ENCODE measurements around the gene TAMALIN.

Gene TAMALIN

GRCh38 chr12:52054833-52055730 is 48.3 kb downstream of the TAMALIN start:
- Histone ChIP-seq H3K4me2 (ENCODE audit: low read depth, low read length, poor library complexity, severe bottlenecking) (no peak overlapping the region), H4K20me1 (ENCODE audit: low read depth, low read length) (no peaks in the 10 kb centered on the region), H3K36me3 (ENCODE audit: low read length) (no peaks in the 10 kb centered on the region), H3K9ac (ENCODE audit: low read length) (no peak overlapping the region), H3K27ac (ENCODE audit: low read depth, low read length) (no peak overlapping the region), H3K4me3 (ENCODE audit: insufficient read depth, low read length, poor library complexity, severe bottlenecking) (no peak overlapping the region), H3K9me2 (replicated peaks; ENCODE audit: insufficient read depth, low read length) (no peaks in the 10 kb centered on the region), H3K79me2 (ENCODE audit: insufficient read depth, low read length) (no peaks in the 10 kb centered on the region), H3K27me3 (ENCODE audit: low read length) (no peaks in the 10 kb centered on the region), H3F3A (ENCODE audit: insufficient read depth) (no peaks in the 10 kb centered on the region), H2AFZ (ENCODE audit: low read depth, low read length, severe bottlenecking) (no peak overlapping the region), H3K9me3 (ENCODE audit: insufficient read depth, low read length) (no peaks in the 10 kb centered on the region)
- TF ChIP-seq EZH2phosphoT487 (conservative IDR thresholded peaks at IDR 0.05; ENCODE audit: low read length) (no peak), CTCF (IDR thresholded peaks at IDR 0.05; ENCODE audit: insufficient read depth, low read length, poor library complexity, severe bottlenecking) (no peak)

- Histone ChIP-seq H3K9me2 (replicated peaks; ENCODE audit: insufficient read depth, low read length) (no peaks in the 10 kb centered on the region), H3K9me3 (ENCODE audit: insufficient read depth, low read length) (no peaks in the 10 kb centered on the region), H4K20me1 (ENCODE audit: low read depth, low read length) (no peaks in the 10 kb centered on the region), H3K4me2 (ENCODE audit: low read depth, low read length, poor library complexity, severe bottlenecking) (no peak overlapping the region), H3K9ac (ENCODE audit: low read length) (no peak overlapping the region), H3K27ac (ENCODE audit: low read depth, low read length) (no peak overlapping the region), H3K27me3 (ENCODE audit: low read length) (no peaks in the 10 kb centered on the region), H3K79me2 (ENCODE audit: insufficient read depth, low read length) (no peaks in the 10 kb centered on the region), H3K4me3 (ENCODE audit: insufficient read depth, low read length, poor library complexity, severe bottlenecking) (no peak overlapping the region), H2AFZ (ENCODE audit: low read depth, low read length, severe bottlenecking) (no peak overlapping the region), H3K36me3 (ENCODE audit: low read length) (no peaks in the 10 kb centered on the region), H3F3A (ENCODE audit: insufficient read depth) (no peaks in the 10 kb centered on the region)
- TF ChIP-seq CTCF (IDR thresholded peaks at IDR 0.05; ENCODE audit: insufficient read depth, low read length, poor library complexity, severe bottlenecking) (no peak), EZH2phosphoT487 (conservative IDR thresholded peaks at IDR 0.05; ENCODE audit: low read length) (no peak)
Observed at GRCh38 chr12:52055731-52056711, 49.3 kb downstream of the TAMALIN start.

GRCh38 chr12:52056801-52057637 is 50.3 kb downstream of the TAMALIN start:
- Histone ChIP-seq H3K27ac (ENCODE audit: low read depth, low read length) (no peak overlapping the region), H3K4me3 (ENCODE audit: insufficient read depth, low read length, poor library complexity, severe bottlenecking) (no peak overlapping the region), H3K9me2 (replicated peaks; ENCODE audit: insufficient read depth, low read length) (no peaks in the 10 kb centered on the region), H3K9me3 (ENCODE audit: insufficient read depth, low read length) (no peaks in the 10 kb centered on the region), H2AFZ (ENCODE audit: low read depth, low read length, severe bottlenecking) (no peak overlapping the region), H3F3A (ENCODE audit: insufficient read depth) (no peaks in the 10 kb centered on the region), H3K79me2 (ENCODE audit: insufficient read depth, low read length) (no peaks in the 10 kb centered on the region), H3K4me2 (ENCODE audit: low read depth, low read length, poor library complexity, severe bottlenecking) (no peak overlapping the region), H3K27me3 (ENCODE audit: low read length) (no peaks in the 10 kb centered on the region), H3K36me3 (ENCODE audit: low read length) (no peaks in the 10 kb centered on the region), H4K20me1 (ENCODE audit: low read depth, low read length) (no peaks in the 10 kb centered on the region), H3K9ac (ENCODE audit: low read length) (no peak overlapping the region)
- TF ChIP-seq CTCF (IDR thresholded peaks at IDR 0.05; ENCODE audit: insufficient read depth, low read length, poor library complexity, severe bottlenecking) (no peak), EZH2phosphoT487 (conservative IDR thresholded peaks at IDR 0.05; ENCODE audit: low read length) (no peak)
